ENCODE measurements around the gene UNC5C.

The UNC5C gene

DNA sequence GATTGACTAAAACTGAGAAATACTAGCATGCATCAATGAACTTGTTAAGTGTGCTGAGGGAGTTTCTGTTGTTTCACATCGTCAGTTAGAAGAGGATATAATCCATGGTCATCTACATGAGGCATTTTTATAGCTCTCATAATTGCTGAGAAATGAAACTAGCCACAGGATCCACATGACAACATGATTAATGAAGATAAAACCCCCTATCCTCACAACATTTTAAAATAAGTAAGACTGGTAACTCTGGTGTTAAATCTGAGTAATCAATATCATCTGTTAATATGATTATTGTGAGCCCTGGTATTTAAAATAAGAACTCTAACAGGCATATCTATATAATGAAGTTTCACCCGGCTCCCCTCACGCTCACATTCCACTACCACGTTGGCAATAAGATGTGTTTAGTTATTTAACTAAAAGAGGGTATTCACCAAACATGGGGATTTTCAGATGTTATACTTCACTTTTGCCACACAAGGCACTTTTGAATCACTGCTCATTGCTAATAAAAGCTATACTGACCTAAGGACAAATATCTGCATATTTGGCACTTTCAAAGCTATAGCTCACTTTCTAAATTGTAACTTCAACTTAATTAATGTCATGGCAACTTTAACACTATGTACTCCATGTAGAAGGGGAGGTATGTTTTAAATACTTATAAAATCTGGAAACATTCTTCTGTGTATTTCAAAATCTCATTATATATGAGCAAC, 6.7 kb downstream of the UNC5C start:
- in situ Hi-C loops (cut with HindIII; ENCODE audit: low sequenced_read_pairs): no loop called here
- no peak for DNase-seq (ENCODE audit: low read depth)
- TF ChIP-seq, protein P1, sequence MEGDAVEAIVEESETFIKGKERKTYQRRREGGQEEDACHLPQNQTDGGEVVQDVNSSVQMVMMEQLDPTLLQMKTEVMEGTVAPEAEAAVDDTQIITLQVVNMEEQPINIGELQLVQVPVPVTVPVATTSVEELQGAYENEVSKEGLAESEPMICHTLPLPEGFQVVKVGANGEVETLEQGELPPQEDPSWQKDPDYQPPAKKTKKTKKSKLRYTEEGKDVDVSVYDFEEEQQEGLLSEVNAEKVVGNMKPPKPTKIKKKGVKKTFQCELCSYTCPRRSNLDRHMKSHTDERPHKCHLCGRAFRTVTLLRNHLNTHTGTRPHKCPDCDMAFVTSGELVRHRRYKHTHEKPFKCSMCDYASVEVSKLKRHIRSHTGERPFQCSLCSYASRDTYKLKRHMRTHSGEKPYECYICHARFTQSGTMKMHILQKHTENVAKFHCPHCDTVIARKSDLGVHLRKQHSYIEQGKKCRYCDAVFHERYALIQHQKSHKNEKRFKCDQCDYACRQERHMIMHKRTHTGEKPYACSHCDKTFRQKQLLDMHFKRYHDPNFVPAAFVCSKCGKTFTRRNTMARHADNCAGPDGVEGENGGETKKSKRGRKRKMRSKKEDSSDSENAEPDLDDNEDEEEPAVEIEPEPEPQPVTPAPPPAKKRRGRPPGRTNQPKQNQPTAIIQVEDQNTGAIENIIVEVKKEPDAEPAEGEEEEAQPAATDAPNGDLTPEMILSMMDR (IDR thresholded peaks at IDR 0.05; ENCODE audit: low read depth, low read length, missing control alignments): no peak
- no peak overlapping the region for H3K4me3 ChIP-seq (ENCODE audit: low read depth, low read length)

DNA sequence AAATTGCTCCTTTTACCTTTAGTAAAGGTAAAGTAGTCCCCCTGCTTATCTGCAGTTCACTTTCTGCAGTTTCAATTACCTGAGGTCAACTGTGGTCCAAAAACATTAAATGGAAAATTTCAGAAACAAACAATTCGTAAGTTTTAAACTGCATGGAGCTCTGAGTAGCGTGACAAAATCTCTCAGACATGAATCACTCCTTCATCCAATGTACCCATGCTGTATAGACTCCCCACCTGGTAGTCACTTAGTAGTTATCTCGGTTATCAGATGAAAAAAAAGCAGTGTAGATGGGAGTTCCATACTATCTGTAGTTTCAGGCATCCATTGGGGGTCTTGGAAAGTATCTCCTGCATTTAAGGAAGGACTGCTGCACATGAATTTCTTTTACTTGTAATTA, 7.7 kb downstream of the UNC5C start:
- no peak for DNase-seq (ENCODE audit: low read depth)
- TF ChIP-seq, protein P1 (IDR thresholded peaks at IDR 0.05; ENCODE audit: low read depth, low read length, missing control alignments): no peak
- in situ Hi-C loops (cut with HindIII; ENCODE audit: low sequenced_read_pairs): no loop called here

GRCh38 chr4:95540227-95540626, 8.5 kb downstream of the UNC5C start:
- no peak for DNase-seq (ENCODE audit: low read depth)
- TF ChIP-seq, protein P1 (IDR thresholded peaks at IDR 0.05; ENCODE audit: low read depth, low read length, missing control alignments): no peak
- in situ Hi-C loops (cut with HindIII; ENCODE audit: low sequenced_read_pairs): no loop called here
- H3K4me3 ChIP-seq (ENCODE audit: low read depth, low read length): no peak overlapping the region

More for the DNA sequence above, 7.7 kb downstream of the UNC5C start:
- no peak overlapping the region for H3K4me3 ChIP-seq (ENCODE audit: low read depth, low read length)

DNA sequence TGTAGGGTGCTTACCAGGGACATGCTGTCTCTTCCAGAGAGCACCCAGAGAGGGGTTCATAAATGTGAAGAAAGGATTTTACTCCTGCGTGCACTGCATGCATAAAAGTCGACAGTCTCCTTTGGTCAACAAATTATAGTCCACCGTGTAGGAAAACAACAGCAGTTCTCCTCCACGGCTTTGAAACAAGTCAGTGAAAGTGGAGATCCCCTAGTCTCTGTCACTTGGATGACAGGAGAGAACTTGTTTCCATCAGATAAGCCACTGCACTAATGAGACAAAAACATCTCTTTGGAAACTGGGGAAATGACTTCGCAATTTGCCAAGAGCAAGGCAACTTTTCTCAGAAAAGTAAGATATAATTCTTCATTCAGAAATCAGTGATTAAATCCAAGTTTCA, 9.7 kb downstream of the UNC5C start:
- TF ChIP-seq, protein P1 (IDR thresholded peaks at IDR 0.05; ENCODE audit: low read depth, low read length, missing control alignments): no peak
- in situ Hi-C loops (cut with HindIII; ENCODE audit: low sequenced_read_pairs): no loop called here
- no peak for DNase-seq (ENCODE audit: low read depth)
- H3K4me3 ChIP-seq (ENCODE audit: low read depth, low read length): no peak overlapping the region

DNA sequence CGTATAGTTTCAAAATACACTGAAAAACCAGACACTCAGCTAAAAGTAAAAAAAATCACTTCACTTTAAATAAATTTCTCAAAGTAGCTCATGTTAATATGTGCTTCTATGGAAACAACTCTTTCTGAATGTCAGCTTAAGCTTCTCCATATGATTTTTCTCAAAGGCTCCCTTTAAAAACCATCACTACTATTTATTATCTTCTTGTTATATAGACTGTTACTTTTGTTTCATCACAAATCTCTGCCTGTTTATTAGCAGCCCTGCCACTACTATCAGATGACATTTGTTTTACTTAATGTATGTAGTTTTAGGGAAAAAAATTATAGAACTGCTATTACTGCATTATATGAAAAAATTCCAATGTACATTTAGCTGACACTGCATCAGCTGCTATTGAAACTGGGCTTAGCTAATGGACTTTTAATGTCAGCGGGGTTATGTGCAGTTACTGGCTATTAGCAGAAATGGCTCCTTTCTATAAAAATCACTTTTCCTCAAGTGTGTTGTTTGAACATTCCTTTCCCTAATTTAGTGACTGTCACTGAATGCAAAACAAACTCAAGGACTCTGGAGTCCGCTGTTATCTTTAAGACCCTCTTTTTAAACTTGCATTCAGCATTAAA, 10.8 kb downstream of the UNC5C start:
- H3K4me3 ChIP-seq (ENCODE audit: low read depth, low read length): no peak overlapping the region
- no peak for DNase-seq (ENCODE audit: low read depth)
- TF ChIP-seq, protein P1 (IDR thresholded peaks at IDR 0.05; ENCODE audit: low read depth, low read length, missing control alignments): no peak
- in situ Hi-C loops (cut with HindIII; ENCODE audit: low sequenced_read_pairs): no loop called here

DNA sequence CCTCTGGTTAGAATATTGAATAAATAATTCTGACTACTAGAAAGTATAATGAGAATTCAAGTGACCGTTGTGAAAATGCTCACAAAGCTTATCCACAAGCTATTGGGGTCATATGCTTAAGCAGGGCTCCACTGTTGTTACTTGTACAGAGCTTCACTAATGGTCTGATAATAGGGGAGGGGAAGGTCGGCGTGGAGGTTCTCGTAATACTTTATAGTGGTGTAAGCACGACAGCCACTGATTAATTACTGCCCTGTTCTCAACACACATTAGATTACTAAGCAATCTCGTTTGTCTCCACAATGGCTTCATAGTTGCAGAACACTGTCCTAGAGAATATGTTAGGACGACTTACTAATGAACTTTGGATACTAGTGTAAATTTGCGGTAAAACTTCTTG, 11.6 kb downstream of the UNC5C start:
- DNase-seq (ENCODE audit: low read depth): no peak
- TF ChIP-seq, protein P1 (IDR thresholded peaks at IDR 0.05; ENCODE audit: low read depth, low read length, missing control alignments): no peak
- in situ Hi-C loops (cut with HindIII; ENCODE audit: low sequenced_read_pairs): no loop called here
- H3K4me3 ChIP-seq (ENCODE audit: low read depth, low read length): no peak overlapping the region
